SK-N-SH (cell line): ENCODE measurements around the gene ABLIM2. TPM values are rescaled to one million over a fixed set of nuclear protein-coding genes. Genes with fewer than 3 reads are reported as not detected.

ENCODE experiments used
- CTCF ChIA-PET: fragments of 300-600, 350-600 bp; formaldehyde crosslinking; extraction: SDS; loops from one replicate; lab custom pipeline; 2021; lab: Yijun Ruan, JAX
- POLR2A ChIA-PET: fragments of 350-600 bp; sonication (Branson Sonifier 250); formaldehyde crosslinking; extraction: SDS; loops from one replicate; lab custom pipeline; 2020; ENCODE audit warnings: antibody characterized with exemption, inconsistent platforms; lab: Yijun Ruan, JAX
- DNase-seq: peaks from one replicate; pipeline ENCODE4 v3.0.0; 2012
- H2AFZ ChIP-seq: fragments of 200-600 bp; sonication (generic); 2 replicates; pipeline ENCODE4 v1.8.1; 2016; ENCODE audit warnings: antibody characterized with exemption, mild to moderate bottlenecking, low read depth
- H3F3A ChIP-seq: fragments of 200-600 bp; sonication (generic); replicated peaks from 2 replicates; pipeline ENCODE3; 2016; ENCODE audit warnings: antibody characterized with exemption, mild to moderate bottlenecking; ENCODE audit not compliant: insufficient read depth
- H3K27ac ChIP-seq, 2 experiments: fragments of 200-500 bp in 1 of 2; fragments of 200-600 bp in 1 of 2; sonication (Bioruptor generic) in 1 of 2; sonication (generic), shearing (Covaris generic) in 1 of 2; 2 replicates each; pipeline versions ENCODE4 v1.5.1 to v1.6.1; 2014 to 2016; ENCODE audit warnings: low read depth in 2 of 2, inconsistent platforms in 1 of 2, low read length in 1 of 2, mild to moderate bottlenecking in 1 of 2, mixed read lengths in 1 of 2
- H3K27me3 ChIP-seq: fragments of 200-600 bp; sonication (generic), shearing (Covaris generic); 2 replicates; pipeline ENCODE4 v1.6.1; 2016; ENCODE audit warnings: mixed run types; ENCODE audit not compliant: insufficient read depth
- H3K36me3 ChIP-seq, 2 experiments: fragments of 200-500 bp in 1 of 2; fragments of 200-600 bp in 1 of 2; sonication (Bioruptor generic) in 1 of 2; sonication (generic) in 1 of 2; replicated peaks in 1 of 2; 2 replicates each; pipeline versions ENCODE3 to v1.5.1; 2014 to 2016; ENCODE audit warnings: low read length in 1 of 2, mild to moderate bottlenecking in 1 of 2; ENCODE audit not compliant: insufficient read depth in 2 of 2, control insufficient read depth in 1 of 2
- H3K4me1 ChIP-seq, 2 experiments: fragments of 200-500 bp in 1 of 2; fragments of 200-600 bp in 1 of 2; sonication (Bioruptor generic) in 1 of 2; sonication (generic), shearing (Covaris generic) in 1 of 2; 2 replicates each; pipeline versions ENCODE4 v1.5.1 to v1.6.1; 2014 to 2016; ENCODE audit warnings: low read depth in 1 of 2, low read length in 1 of 2, mixed run types in 1 of 2; ENCODE audit not compliant: insufficient read depth in 2 of 2, control insufficient read depth in 1 of 2
- H3K4me2 ChIP-seq: fragments of 200-600 bp; sonication (generic), shearing (Covaris generic); 2 replicates; pipeline ENCODE4 v1.6.1; 2017; ENCODE audit warnings: mixed run types
- H3K4me3 ChIP-seq, 2 experiments: fragments of 200-500 bp in 1 of 2; fragments of 200-600 bp in 1 of 2; sonication (Bioruptor generic) in 1 of 2; sonication (generic), shearing (Covaris generic) in 1 of 2; 2 replicates each; pipeline versions ENCODE4 v1.5.1 to v1.8.1; 2014 to 2016; ENCODE audit warnings: low read depth in 2 of 2, inconsistent platforms in 1 of 2, low read length in 1 of 2, mild to moderate bottlenecking in 1 of 2, mixed read lengths in 1 of 2, moderate library complexity in 1 of 2
- H3K79me2 ChIP-seq: fragments of 200-600 bp; sonication (generic); 2 replicates; pipeline ENCODE4 v1.8.1; 2017; ENCODE audit warnings: mild to moderate bottlenecking; ENCODE audit not compliant: insufficient read depth
- H3K9ac ChIP-seq: fragments of 200-600 bp; sonication (generic); 2 replicates; pipeline ENCODE4 v1.6.1; 2017; ENCODE audit warnings: mixed run types
- H3K9me2 ChIP-seq: fragments of 200-600 bp; sonication (generic); 2 replicates; pipeline ENCODE4 v1.6.1; 2017; ENCODE audit warnings: mixed run types
- H3K9me3 ChIP-seq: fragments of 200-600 bp; sonication (generic); 2 replicates; pipeline ENCODE4 v1.6.1; 2017; ENCODE audit warnings: mixed run types, mild to moderate bottlenecking, moderate library complexity
- H4K20me1 ChIP-seq: fragments of 200-600 bp; sonication (generic); 2 replicates; pipeline ENCODE4 v1.6.1; 2017; ENCODE audit warnings: mild to moderate bottlenecking, mixed run types; ENCODE audit not compliant: insufficient read depth
- ELF1 ChIP-seq: IDR thresholded peaks from 2 replicates; pipeline ENCODE4 v1.4.0; 2012
- FOSL2 ChIP-seq: IDR thresholded peaks from 2 replicates; pipeline ENCODE4 v1.4.0; 2012; ENCODE audit warnings: low read depth, mild to moderate bottlenecking, moderate library complexity, borderline replicate concordance
- FOXM1 ChIP-seq: IDR thresholded peaks from 2 replicates; pipeline ENCODE4 v1.4.0; 2012; ENCODE audit warnings: low read depth, mild to moderate bottlenecking
- GABPA ChIP-seq: IDR thresholded peaks from 2 replicates; pipeline ENCODE4 v1.4.0; 2012; ENCODE audit warnings: low read depth, mild to moderate bottlenecking
- GATA2 ChIP-seq: sonication (generic); formaldehyde crosslinking; IDR thresholded peaks from 2 replicates; pipeline ENCODE4 v1.5.0; 2020; ENCODE audit warnings: mild to moderate bottlenecking, missing genetic modification reagents
- JUND ChIP-seq: IDR thresholded peaks from 2 replicates; pipeline ENCODE4 v1.4.0; 2012
- NFIC ChIP-seq: IDR thresholded peaks from 2 replicates; pipeline ENCODE4 v1.4.0; 2012; ENCODE audit warnings: borderline replicate concordance
- POLR2AphosphoS5 ChIP-seq: IDR thresholded peaks from 2 replicates; pipeline ENCODE4 v1.6.1; 2012; ENCODE audit warnings: low read depth, low read length
- RAD21 ChIP-seq: IDR thresholded peaks from 2 replicates; pipeline ENCODE4 v1.6.1; 2012; ENCODE audit warnings: mild to moderate bottlenecking, low read length
- SIN3A ChIP-seq: IDR thresholded peaks from 2 replicates; pipeline ENCODE4 v1.6.1; 2012; ENCODE audit warnings: low read depth, mild to moderate bottlenecking, low read length, moderate library complexity, borderline replicate concordance
- SMC3 ChIP-seq: IDR thresholded peaks from 2 replicates; pipeline ENCODE4 v1.6.1; 2012; ENCODE audit warnings: low read depth, low read length, improper control_type of control experiment
- TEAD4 ChIP-seq: IDR thresholded peaks from 2 replicates; pipeline ENCODE4 v1.4.0; 2012; ENCODE audit warnings: mild to moderate bottlenecking, borderline replicate concordance; ENCODE audit not compliant: insufficient read depth
- USF1 ChIP-seq: IDR thresholded peaks from 2 replicates; pipeline ENCODE4 v1.4.0; 2012; ENCODE audit warnings: low read depth, borderline replicate concordance
- USF2 ChIP-seq: fragments of 150-350 bp; IDR thresholded peaks from 2 replicates; pipeline ENCODE4 v1.6.1; 2017; ENCODE audit warnings: antibody characterized with exemption, low read length, low read depth, borderline replicate concordance
- ZBTB33 ChIP-seq: IDR thresholded peaks from 2 replicates; pipeline ENCODE4 v1.4.0; 2012; ENCODE audit warnings: low read depth, borderline replicate concordance
- WGBS: methylation state at CpG from one replicate; pipeline ENCODE4 v1.1.6; 2017; ENCODE audit warnings: low lambda C conversion rate; 5-methylcytosine and 5-hydroxymethylcytosine counted together
- polyA plus RNA-seq, 3 experiments: library from polyadenylated mRNA; depleted of rRNA; stranded (reverse); fragments of >200 nt; gene quantifications; 2 replicates each; pipeline ENCODE4 v1.2.3, GENCODE V29; 2012

The ABLIM2 gene
- polyA plus RNA-seq, 1 of the 3 experiments (the other 2 are of a cell fraction): 0.53 TPM

- no peak for TF ChIP-seq JUND
- no peak for TF ChIP-seq SMC3
- no peak for TF ChIP-seq FOXM1
- no peak for TF ChIP-seq USF1
- no peak for TF ChIP-seq ELF1
- no peak for TF ChIP-seq POLR2AphosphoS5
- TF ChIP-seq NFIC: no peak
- TF ChIP-seq FOSL2: no peak
- no peak for TF ChIP-seq RAD21
- no peak for TF ChIP-seq TEAD4
- no peak for TF ChIP-seq ZBTB33
- no peak for TF ChIP-seq GABPA
- TF ChIP-seq, all 33 proteins: peak for 0
- CTCF ChIA-PET: interaction anchor here (1.0 to 11.0 kb wide), 2 partner anchors 170 to 187 kb away, joined by 3 to 209 read pairs; no protein-coding TSS in a partner anchor
Observed at GRCh38 chr4:7990807-7991459, 167.7 kb downstream of the ABLIM2 start.

GRCh38 chr4:7989654-7990053 lies 169.0 kb downstream of the ABLIM2 start:
- peak; percentile 31 for DNase-seq
- no peaks in the 10 kb centered on the region for H3K27me3 ChIP-seq
- POLR2A ChIA-PET: no interaction called here
- no peak overlapping the region for H3K4me2 ChIP-seq
- no peak overlapping the region for H3K9ac ChIP-seq
- CTCF ChIA-PET: interaction anchor here (0.7 to 11.0 kb wide), 5 partner anchors 11 to 220 kb away, joined by 3 to 209 read pairs (median 31); no protein-coding TSS in a partner anchor
- H3K36me3 ChIP-seq: no peaks in the 10 kb centered on the region
- TF ChIP-seq RAD21 (peak; percentile 42), GATA2 (no peak), USF2 (no peak), SIN3A (no peak), NFIC (no peak)
- H2AFZ ChIP-seq: no peak overlapping the region
- WGBS: 42% methylated on average over 2 of the region's 2 CpGs
- no peaks in the 10 kb centered on the region for H4K20me1 ChIP-seq
- no peaks in the 10 kb centered on the region for H3K9me2 ChIP-seq
- H3K79me2 ChIP-seq: peaks cover 4% of the 10 kb centered on the region; the same call in 1 of the 2 replicates
- no peaks in the 10 kb centered on the region for H3K9me3 ChIP-seq
- H3K4me3 ChIP-seq: no peak overlapping the region
- no peaks in the 10 kb centered on the region; a peak in 1 of 4 replicates for H3K4me1 ChIP-seq
- H3F3A ChIP-seq: peaks cover 4% of the 10 kb centered on the region
- H3K27ac ChIP-seq: no peak overlapping the region

More at GRCh38 chr4:7990807-7991459, 167.7 kb downstream of the ABLIM2 start:
- no peak overlapping the region for H3K4me2 ChIP-seq
- POLR2A ChIA-PET: no interaction called here
- WGBS: 89% methylated on average over 7 of the region's 10 CpGs
- no peaks in the 10 kb centered on the region for H3K27me3 ChIP-seq
- H3K9me3 ChIP-seq: no peaks in the 10 kb centered on the region
- no peak overlapping the region for H3K27ac ChIP-seq
- no peak overlapping the region for H2AFZ ChIP-seq
- peaks cover 4% of the 10 kb centered on the region; the same call in 1 of the 2 replicates for H3K79me2 ChIP-seq
- peaks cover 4% of the 10 kb centered on the region for H3F3A ChIP-seq
- no peaks in the 10 kb centered on the region for H3K36me3 ChIP-seq
- H4K20me1 ChIP-seq: no peaks in the 10 kb centered on the region
- no peak overlapping the region for H3K9ac ChIP-seq
- no peak overlapping the region for H3K4me3 ChIP-seq
- DNase-seq: no peak
- H3K4me1 ChIP-seq: no peaks in the 10 kb centered on the region; a peak in 1 of 4 replicates
- H3K9me2 ChIP-seq: no peaks in the 10 kb centered on the region
